HepG2 (cell line): ENCODE data around the gene ARHGEF11. TPM values are rescaled to one million over a fixed set of nuclear protein-coding genes. Genes with fewer than 3 reads are reported as not detected.

Experiments used
- ATAC-seq: fragments of 200-7000 bp; cut with Tn5 transposase; 3 replicates; pipeline ENCODE4 v1.9.1; 2020; ENCODE audit warnings: mild to moderate bottlenecking, moderate library complexity
- BruUV-seq: library from RNA; stranded (reverse); fragments of 400-500 nt; replicated peaks from 2 replicates; lab custom pipeline; 2021; lab: Mats Ljungman, UMichigan
- CTCF ChIA-PET: fragments of 300-600 bp; formaldehyde crosslinking; extraction: SDS; loops from one replicate; lab custom pipeline; 2021; ENCODE audit warnings: low total read pairs, inconsistent platforms, low intra/inter-chr PET ratio; lab: Yijun Ruan, JAX
- POLR2A ChIA-PET: fragments of 350-600 bp; sonication (Branson Sonifier 250); formaldehyde crosslinking; loops from one replicate; lab custom pipeline; 2020; ENCODE audit warnings: antibody characterized with exemption, inconsistent platforms; lab: Yijun Ruan, JAX
- DNase-seq: peaks from one replicate; pipeline ENCODE4 v3.0.0-alpha.2; 2015; ENCODE audit warnings: low spot score
- FAIRE-seq: peaks from 3 replicates; lab custom pipeline; 2011; peaks lifted over from hg19 to GRCh38; lab: Jason Lieb, UNC
- H2AFZ ChIP-seq: one replicate; pipeline ENCODE4 v1.6.1; 2011; ENCODE audit warnings: low read length, inconsistent platforms
- H3K27ac ChIP-seq: fragments of 300-600 bp; 3 replicates; pipeline ENCODE4 v1.8.0; 2011; ENCODE audit warnings: mixed run types, mild to moderate bottlenecking, mixed read lengths, low read length, inconsistent platforms; ENCODE audit not compliant: insufficient read depth; ENCODE audit errors: extremely low read length
- H3K27me3 ChIP-seq, 2 experiments: fragments of 200-600 bp in 1 of 2; 2 replicates in 1 of 2; 3 replicates in 1 of 2; pipeline versions ENCODE4 v1.6.0 to v1.8.0; 2011; ENCODE audit warnings: low read length in 2 of 2, mild to moderate bottlenecking in 2 of 2, moderate library complexity in 2 of 2, inconsistent platforms in 1 of 2; ENCODE audit not compliant: insufficient read depth in 2 of 2, control insufficient read depth in 1 of 2
- H3K36me3 ChIP-seq, 2 experiments: fragments of 200-600 bp in 1 of 2; replicated peaks in 1 of 2; 2 replicates in 1 of 2; 3 replicates in 1 of 2; pipeline versions ENCODE4 v1.5.1 to v1.8.0; 2011; ENCODE audit warnings: low read length in 2 of 2, inconsistent platforms in 1 of 2; ENCODE audit not compliant: insufficient read depth in 2 of 2, control insufficient read depth in 1 of 2
- H3K4me1 ChIP-seq: 2 replicates; pipeline ENCODE4 v1.5.1; 2012; ENCODE audit warnings: low read length, inconsistent platforms; ENCODE audit not compliant: insufficient read depth
- H3K4me2 ChIP-seq: 2 replicates; pipeline ENCODE4 v1.6.0; 2011; ENCODE audit warnings: low read depth, low read length, inconsistent platforms
- H3K4me3 ChIP-seq, 3 experiments: fragments of 200-600 bp in 1 of 3; sonication (generic), shearing (Covaris generic) in 1 of 3; replicated peaks in 1 of 3; 2 replicates each; pipeline ENCODE4 v1.5.1; 2011 to 2016; ENCODE audit warnings: low read length in 3 of 3, inconsistent platforms in 2 of 3, low read depth in 2 of 3, mild to moderate bottlenecking in 2 of 3, control low read depth in 1 of 3, mixed read lengths in 1 of 3; ENCODE audit not compliant: insufficient read depth in 1 of 3
- H3K79me2 ChIP-seq: one replicate; pipeline ENCODE4 v1.6.1; 2011; ENCODE audit warnings: low read length, inconsistent platforms; ENCODE audit not compliant: insufficient read depth
- H3K9ac ChIP-seq: 2 replicates; pipeline ENCODE4 v1.6.0; 2011; ENCODE audit warnings: mild to moderate bottlenecking, low read depth, low read length, inconsistent platforms; ENCODE audit not compliant: insufficient read depth
- H3K9me3 ChIP-seq: 2 replicates; pipeline ENCODE4 v1.5.1; 2012; ENCODE audit warnings: mild to moderate bottlenecking, low read length
- H4K20me1 ChIP-seq: 2 replicates; pipeline ENCODE4 v1.6.0; 2011; ENCODE audit warnings: inconsistent platforms, mild to moderate bottlenecking, low read length, moderate library complexity; ENCODE audit not compliant: insufficient read depth
- ASH2L ChIP-seq: fragments of 300-600, 200-600 bp; sonication (generic); IDR thresholded peaks from 2 replicates; pipeline ENCODE4 v1.7.0; 2017; ENCODE audit warnings: low read depth, mild to moderate bottlenecking, moderate library complexity, mixed read lengths, low read length; ENCODE audit not compliant: insufficient read length
- ZFYVE20 ChIP-seq: sonication (generic); formaldehyde crosslinking; IDR thresholded peaks from 2 replicates; pipeline ENCODE4 v1.8.0; 2023; ENCODE audit warnings: low read depth, mild to moderate bottlenecking, moderate library complexity, missing genetic modification reagents, borderline replicate concordance
- ZNF737 ChIP-seq: sonication (generic); formaldehyde crosslinking; IDR thresholded peaks from 2 replicates; pipeline ENCODE4 v1.5.0; 2020; ENCODE audit warnings: missing genetic modification reagents, mild to moderate bottlenecking, borderline replicate concordance
- WGBS: methylation state at CpG from one replicate; pipeline ENCODE4 v1.1.6; 2017; ENCODE audit warnings: low lambda C conversion rate; 5-methylcytosine and 5-hydroxymethylcytosine counted together
- in situ Hi-C: cut with HindIII; loops from 2 replicates; pipeline ENCODE4 v1.10.0; 2017; ENCODE audit warnings: low pct_unique_long_range_greater_than_20kb; ENCODE audit not compliant: extremely low pct_ligation_motif_present
- intact Hi-C: fragments of 100-400 bp; cut with micrococcal nuclease; formaldehyde crosslinking; loops from one replicate; pipeline ENCODE4 v1.10.0; 2022; ENCODE audit not compliant: unreplicated experiment
- polyA plus RNA-seq, 8 experiments: library from polyadenylated mRNA; depleted of rRNA in 3 of 8; stranded (reverse) in 7 of 8; unstranded in 1 of 8; fragments of >200 nt; fragmentation: Illumina TruSeq in 4 of 8; extraction: Trizol in 4 of 8; gene quantifications; 2 replicates each; pipeline versions ENCODE4 v1.2.1 to v1.2.3, GENCODE V29; 2011 to 2016; ENCODE audit warnings: low read depth in 4 of 8, missing spikeins in 1 of 8, mixed read lengths in 1 of 8; ENCODE audit not compliant: insufficient read depth in 1 of 8
- total RNA-seq, 5 experiments: library from RNA; depleted of rRNA; stranded (reverse); fragments of >200 nt; fragmentation: Illumina TruSeq; extraction: Trizol; gene quantifications; 2 replicates each; pipeline ENCODE4 v1.2.3, GENCODE V29; 2016; ENCODE audit warnings: low read depth in 1 of 5
- TF ChIP-seq, protein P1 (sequence below): sonication (generic); formaldehyde crosslinking; IDR thresholded peaks from 2 replicates; pipeline ENCODE4 v1.8.0; 2022; ENCODE audit warnings: missing genetic modification reagents, mild to moderate bottlenecking, inconsistent platforms, borderline replicate concordance
- TF ChIP-seq, protein P2 (sequence below): sonication (generic); formaldehyde crosslinking; IDR thresholded peaks from 2 replicates; pipeline ENCODE4 v1.9.0; 2021; ENCODE audit warnings: missing genetic modification reagents, borderline replicate concordance
- TF ChIP-seq, protein P3 (sequence below): sonication (generic); formaldehyde crosslinking; IDR thresholded peaks from 2 replicates; pipeline ENCODE4 v1.5.0; 2020; ENCODE audit warnings: mild to moderate bottlenecking, missing genetic modification reagents, borderline replicate concordance

The ARHGEF11 gene
- total and polyA plus RNA-seq, 2 of the 13 experiments (the other 11 are each of a cell fraction or from before 2014, with no cell fraction given), result 16.5 to 21.2 TPM

DNA sequence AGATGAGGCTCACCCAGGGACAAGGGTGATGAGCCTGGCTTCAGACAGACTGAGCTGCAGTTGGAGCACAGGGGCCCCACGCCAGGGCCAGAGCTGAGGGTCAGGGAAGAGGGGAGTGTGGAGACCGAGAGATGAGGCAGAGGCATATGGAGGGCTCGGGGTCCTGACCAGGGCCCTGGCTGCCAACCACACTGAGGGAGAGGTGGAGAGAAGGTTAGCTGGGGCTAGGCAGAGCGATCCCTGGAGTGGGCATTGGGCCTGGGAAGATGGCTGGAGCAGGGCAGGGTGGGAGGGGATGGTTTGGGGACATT, 144.0 kb downstream of the ARHGEF11 start (continued):
- TF ChIP-seq ZFYVE20 (no peak), ASH2L (no peak)
- TF ChIP-seq, protein P1, sequence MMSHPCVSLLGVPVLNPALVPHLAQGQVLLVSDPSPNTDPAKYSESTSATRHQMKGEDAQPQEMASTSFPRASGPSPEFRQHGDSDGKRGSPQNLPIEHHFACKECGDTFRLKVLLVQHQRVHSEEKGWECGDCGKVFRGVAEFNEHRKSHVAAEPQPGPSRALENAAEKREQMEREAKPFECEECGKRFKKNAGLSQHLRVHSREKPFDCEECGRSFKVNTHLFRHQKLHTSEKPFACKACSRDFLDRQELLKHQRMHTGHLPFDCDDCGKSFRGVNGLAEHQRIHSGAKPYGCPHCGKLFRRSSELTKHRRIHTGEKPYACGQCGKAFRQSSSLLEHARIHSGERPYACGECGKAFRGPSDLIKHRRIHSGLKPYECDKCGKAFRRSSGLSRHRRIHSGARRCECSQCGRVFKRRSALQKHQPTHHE (CRISPR knock-in tag), result no peak
- TF ChIP-seq, protein P2, sequence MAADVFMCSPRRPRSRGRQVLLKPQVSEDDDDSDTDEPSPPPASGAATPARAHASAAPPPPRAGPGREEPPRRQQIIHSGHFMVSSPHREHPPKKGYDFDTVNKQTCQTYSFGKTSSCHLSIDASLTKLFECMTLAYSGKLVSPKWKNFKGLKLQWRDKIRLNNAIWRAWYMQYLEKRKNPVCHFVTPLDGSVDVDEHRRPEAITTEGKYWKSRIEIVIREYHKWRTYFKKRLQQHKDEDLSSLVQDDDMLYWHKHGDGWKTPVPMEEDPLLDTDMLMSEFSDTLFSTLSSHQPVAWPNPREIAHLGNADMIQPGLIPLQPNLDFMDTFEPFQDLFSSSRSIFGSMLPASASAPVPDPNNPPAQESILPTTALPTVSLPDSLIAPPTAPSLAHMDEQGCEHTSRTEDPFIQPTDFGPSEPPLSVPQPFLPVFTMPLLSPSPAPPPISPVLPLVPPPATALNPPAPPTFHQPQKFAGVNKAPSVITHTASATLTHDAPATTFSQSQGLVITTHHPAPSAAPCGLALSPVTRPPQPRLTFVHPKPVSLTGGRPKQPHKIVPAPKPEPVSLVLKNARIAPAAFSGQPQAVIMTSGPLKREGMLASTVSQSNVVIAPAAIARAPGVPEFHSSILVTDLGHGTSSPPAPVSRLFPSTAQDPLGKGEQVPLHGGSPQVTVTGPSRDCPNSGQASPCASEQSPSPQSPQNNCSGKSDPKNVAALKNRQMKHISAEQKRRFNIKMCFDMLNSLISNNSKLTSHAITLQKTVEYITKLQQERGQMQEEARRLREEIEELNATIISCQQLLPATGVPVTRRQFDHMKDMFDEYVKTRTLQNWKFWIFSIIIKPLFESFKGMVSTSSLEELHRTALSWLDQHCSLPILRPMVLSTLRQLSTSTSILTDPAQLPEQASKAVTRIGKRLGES (CRISPR knock-in tag), result no peak

DNA sequence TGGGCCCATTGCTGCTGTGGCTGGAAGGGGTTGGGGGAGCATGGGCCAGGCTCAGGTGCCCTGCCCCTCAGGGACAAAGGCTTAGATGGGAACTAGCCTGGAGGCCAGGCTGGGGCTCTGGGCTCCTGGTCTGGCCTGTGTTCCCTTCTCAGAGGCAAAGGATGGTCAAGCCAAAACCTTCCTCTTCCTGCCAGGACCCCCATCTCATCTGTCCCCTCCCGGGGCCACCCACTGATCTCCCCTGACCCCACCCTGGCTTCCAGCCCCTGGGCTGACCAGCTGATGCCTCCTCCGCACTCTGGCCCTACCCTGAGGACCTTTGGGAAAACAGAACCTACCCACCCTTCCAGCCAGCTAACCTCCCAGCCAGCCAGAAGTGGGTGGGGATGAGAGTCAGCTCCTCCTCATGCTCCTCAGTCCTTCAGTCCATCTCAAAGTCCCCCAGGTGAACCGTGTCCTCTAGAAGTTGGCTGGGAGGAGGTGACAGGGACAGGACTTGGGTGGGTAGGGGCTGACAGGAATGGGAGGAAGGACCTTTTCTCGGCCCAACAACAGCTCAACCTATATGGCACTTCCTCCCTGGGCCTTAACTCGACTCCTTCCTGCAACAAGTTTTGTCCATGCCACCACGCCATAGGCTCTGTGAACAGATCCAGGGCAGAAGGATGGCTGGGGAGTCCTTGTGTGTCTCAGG, 144.5 kb downstream of the ARHGEF11 start:
- FAIRE-seq (no peak), DNase-seq (no peak), ATAC-seq (no peak)
- Histone ChIP-seq H3K79me2 (no peaks in the 10 kb centered on the region), H3K27me3 (peaks cover 7 to 88% of the 10 kb centered on the region in 2 experiments), H3K27ac (no peak overlapping the region), H3K36me3 (no peaks in the 10 kb centered on the region), H3K4me1 (peaks cover 28% of the 10 kb centered on the region), H4K20me1 (no peaks in the 10 kb centered on the region), H2AFZ (no peak overlapping the region), H3K4me2 (no peak overlapping the region), H3K9me3 (no peaks in the 10 kb centered on the region), H3K9ac (no peak overlapping the region), H3K4me3 (no peak overlapping the region)
- ChIA-PET CTCF (interaction anchor here (1.0 kb wide), 1 partner anchor 9 kb away, joined by 3 read pairs; no protein-coding TSS in a partner anchor), POLR2A (no interaction called here)
- no TSS peak for BruUV-seq
- in situ Hi-C loops, result no loop called here
- intact Hi-C loops, result no loop called here
- WGBS, result 17% methylated on average over 3 of the region's 6 CpGs
- TF ChIP-seq ZNF737 (CRISPR knock-in tag), result no peak
- TF ChIP-seq, protein P3, sequence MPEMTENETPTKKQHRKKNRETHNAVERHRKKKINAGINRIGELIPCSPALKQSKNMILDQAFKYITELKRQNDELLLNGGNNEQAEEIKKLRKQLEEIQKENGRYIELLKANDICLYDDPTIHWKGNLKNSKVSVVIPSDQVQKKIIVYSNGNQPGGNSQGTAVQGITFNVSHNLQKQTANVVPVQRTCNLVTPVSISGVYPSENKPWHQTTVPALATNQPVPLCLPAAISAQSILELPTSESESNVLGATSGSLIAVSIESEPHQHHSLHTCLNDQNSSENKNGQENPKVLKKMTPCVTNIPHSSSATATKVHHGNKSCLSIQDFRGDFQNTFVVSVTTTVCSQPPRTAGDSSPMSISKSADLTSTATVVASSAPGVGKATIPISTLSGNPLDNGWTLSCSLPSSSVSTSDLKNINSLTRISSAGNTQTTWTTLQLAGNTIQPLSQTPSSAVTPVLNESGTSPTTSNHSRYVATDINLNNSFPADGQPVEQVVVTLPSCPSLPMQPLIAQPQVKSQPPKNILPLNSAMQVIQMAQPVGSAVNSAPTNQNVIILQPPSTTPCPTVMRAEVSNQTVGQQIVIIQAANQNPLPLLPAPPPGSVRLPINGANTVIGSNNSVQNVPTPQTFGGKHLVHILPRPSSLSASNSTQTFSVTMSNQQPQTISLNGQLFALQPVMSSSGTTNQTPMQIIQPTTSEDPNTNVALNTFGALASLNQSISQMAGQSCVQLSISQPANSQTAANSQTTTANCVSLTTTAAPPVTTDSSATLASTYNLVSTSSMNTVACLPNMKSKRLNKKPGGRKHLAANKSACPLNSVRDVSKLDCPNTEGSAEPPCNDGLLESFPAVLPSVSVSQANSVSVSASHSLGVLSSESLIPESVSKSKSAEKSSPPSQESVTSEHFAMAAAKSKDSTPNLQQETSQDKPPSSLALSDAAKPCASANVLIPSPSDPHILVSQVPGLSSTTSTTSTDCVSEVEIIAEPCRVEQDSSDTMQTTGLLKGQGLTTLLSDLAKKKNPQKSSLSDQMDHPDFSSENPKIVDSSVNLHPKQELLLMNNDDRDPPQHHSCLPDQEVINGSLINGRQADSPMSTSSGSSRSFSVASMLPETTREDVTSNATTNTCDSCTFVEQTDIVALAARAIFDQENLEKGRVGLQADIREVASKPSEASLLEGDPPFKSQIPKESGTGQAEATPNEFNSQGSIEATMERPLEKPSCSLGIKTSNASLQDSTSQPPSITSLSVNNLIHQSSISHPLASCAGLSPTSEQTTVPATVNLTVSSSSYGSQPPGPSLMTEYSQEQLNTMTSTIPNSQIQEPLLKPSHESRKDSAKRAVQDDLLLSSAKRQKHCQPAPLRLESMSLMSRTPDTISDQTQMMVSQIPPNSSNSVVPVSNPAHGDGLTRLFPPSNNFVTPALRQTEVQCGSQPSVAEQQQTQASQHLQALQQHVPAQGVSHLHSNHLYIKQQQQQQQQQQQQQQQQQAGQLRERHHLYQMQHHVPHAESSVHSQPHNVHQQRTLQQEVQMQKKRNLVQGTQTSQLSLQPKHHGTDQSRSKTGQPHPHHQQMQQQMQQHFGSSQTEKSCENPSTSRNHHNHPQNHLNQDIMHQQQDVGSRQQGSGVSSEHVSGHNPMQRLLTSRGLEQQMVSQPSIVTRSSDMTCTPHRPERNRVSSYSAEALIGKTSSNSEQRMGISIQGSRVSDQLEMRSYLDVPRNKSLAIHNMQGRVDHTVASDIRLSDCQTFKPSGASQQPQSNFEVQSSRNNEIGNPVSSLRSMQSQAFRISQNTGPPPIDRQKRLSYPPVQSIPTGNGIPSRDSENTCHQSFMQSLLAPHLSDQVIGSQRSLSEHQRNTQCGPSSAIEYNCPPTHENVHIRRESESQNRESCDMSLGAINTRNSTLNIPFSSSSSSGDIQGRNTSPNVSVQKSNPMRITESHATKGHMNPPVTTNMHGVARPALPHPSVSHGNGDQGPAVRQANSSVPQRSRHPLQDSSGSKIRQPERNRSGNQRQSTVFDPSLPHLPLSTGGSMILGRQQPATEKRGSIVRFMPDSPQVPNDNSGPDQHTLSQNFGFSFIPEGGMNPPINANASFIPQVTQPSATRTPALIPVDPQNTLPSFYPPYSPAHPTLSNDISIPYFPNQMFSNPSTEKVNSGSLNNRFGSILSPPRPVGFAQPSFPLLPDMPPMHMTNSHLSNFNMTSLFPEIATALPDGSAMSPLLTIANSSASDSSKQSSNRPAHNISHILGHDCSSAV (CRISPR knock-in tag), result no peak
